LHCN-M2 (cell line): ENCODE data around the gene LTB4R2. TPM values are rescaled to one million over a fixed set of nuclear protein-coding genes. Genes with fewer than 3 reads are reported as not detected.
A peak's percentile ranks its signal among the peaks of the same experiment; 100 is the strongest.

ENCODE experiments used
- DNase-seq: peaks from one replicate; pipeline ENCODE4 v3.0.0-alpha.2; 2012; ENCODE audit warnings: low read depth
- total RNA-seq: library from RNA; depleted of rRNA; stranded (reverse); fragments of >200 nt; gene quantifications from 2 replicates; pipeline ENCODE4 v1.2.3, GENCODE V29; 2014

Gene LTB4R2
- total RNA-seq, 1 experiment from 2014 or later: 2.5 TPM

DNA sequence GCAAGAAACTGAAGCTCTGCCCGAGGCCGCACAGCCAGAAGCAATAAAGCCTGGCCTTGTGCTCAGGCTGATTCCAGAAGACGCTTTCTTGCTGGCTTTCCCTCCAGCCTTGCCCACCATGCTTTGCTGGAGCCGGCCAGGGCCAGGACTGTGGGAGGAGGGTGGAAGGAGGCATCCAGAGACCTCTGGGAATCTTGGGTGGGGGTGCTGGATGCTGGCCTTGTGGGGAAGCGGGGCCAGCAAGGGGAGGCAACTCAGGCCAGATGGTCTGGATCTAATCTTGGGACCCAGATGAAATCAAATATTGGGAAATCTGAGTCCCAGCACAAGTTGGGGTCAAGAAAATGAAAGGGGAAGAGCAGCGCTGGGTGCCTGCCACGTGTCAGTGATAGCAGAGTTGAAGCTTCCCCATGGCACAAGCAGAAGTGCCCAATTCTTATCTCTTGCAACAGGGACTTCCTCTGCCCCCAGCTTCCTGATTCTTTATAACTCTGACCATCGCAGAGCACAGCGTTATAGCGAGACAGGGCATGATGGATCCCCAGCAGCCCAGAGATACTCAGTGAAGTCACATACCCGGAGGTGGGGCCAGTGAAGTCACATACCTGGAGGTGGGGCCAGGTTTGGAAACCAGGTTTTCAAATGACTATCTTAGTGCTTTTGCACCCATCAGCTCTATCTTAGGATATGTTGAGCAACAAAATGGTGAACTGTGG lies 32.2 kb upstream of the LTB4R2 start:
- DNase-seq: no peak

DNA sequence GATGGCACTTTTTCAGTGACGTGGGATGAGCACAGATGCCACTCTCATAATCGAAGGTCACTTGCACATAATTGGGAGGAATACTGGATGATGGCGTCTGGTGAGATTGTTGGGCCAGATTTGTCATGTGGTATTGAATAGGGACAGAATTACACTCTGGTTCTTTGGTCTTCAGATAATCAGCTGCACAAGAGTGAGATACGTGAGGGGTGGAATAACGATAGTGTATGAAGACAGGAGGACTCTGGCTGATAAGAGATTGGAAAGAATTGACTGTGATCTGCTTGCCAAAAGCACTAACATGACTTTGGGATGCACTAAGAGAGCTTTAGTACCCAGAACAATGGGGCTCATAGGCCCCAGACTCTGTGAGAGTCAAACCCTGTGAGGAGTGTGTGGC lies 31.5 kb upstream of the LTB4R2 start:
- no peak for DNase-seq

DNA sequence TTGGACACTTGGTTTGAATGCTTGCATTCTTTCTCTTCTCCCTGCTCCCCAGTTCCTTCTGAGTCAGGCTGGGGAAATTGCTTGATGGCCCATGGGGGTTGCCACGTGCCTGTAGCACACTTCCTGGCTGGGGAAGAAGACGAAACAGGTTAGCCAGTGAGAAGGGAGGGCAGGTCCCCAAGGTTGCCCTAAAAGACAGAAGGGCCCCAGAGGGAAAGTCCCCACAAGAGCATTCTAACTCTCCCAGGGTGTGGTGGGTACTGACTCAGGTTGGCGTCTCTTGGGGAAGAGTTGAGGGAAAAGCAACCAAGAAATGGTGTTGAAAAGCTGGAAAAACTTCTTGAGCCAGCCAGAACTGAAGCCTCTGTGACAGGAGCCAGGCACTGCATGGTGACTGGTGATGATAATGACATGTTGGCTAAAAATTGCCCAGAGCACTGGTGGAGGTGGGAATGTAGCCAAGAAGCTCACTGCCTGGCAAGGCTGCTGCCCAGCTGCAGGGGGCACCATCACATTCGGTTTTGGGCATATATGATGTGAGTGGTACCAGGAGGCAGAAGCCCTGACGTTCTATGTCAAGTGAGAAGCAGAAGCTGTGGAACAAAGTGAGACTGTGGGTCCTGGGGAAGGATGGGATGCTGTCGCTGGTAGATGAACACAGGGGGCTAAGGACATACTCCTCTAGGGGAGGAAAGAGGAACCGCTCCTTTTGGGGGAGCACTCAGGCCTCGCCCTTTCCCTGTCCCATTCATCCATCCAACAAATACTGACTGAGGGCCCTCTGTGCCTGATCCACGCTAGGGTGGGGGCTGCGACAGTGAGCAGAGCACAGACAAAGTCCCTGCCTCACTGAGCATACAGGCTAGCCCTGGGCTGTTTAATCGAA lies 30.4 kb upstream of the LTB4R2 start:
- peak; percentile 23 for DNase-seq

DNA sequence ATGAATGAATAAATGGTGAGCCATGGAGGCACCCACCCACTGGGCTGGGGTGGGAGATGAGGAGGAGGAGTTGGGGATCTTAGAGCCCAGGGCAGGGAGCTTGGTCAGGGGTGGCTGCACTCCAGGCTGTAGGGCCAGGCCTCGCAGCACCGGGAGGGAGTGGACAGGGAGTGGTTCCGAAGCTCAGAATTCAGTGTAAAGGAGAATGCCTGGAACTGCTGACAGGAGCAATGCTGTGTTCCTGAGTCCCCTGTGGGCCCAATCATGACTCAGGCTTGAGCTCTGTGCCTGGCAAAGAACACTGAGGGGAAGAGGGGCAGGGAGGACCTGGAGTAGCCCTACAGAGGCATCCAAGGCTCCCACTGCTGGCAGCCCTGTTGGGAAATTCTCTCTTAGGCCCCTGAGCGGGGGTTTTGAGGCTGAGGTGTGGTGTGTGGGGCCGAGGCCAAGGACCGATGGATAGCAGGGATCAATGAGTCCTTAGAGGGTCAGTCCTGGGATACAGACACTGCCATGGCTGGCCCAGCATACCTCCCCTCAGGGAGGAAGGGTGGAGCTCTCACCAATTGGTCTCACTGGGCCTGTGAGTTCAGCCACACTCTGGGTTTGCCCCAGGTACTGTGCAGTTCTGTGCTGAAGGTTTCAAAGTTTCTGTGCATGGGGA lies 29.0 kb upstream of the LTB4R2 start:
- no peak for DNase-seq

DNA sequence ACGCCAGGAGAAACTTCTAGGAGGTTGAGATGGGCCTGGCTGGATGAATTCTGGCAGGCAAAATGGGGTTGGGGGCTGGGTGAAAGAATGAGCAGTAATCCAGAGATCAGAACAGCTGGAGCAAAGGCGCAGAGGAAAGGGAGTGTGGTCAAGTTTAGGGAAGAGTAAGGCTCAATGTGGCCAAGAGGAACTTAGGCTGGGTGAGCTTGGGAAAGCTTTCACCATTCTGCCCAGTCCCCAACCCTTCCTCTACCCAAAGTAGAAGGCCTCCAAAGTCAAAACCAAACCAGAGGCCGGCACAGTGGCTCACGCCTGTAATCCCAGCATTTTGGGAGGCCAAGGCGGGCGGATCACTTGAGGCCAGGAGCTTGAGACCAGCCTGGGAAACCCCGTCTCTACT lies 28.3 kb upstream of the LTB4R2 start:
- DNase-seq: no peak

DNA sequence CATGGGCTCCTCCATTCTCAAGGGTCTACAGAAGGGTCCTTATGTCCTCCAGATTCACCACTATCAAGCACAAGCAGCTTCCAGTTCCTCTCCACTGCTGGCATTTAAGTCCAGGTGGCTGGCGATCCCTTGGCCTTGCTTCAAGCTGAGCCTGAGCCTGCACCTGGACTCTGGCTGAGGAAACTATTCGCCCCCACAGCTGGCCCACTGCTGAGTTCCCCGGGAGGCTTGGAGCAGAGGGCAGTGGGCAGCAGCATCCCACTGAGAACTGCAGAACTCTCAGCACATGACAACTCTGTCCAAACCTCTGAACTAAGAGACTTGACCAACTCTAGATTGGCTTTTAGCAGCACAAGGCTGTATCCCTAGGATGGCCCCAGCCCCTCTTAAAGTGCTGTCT lies 27.2 kb upstream of the LTB4R2 start:
- DNase-seq: no peak

DNA sequence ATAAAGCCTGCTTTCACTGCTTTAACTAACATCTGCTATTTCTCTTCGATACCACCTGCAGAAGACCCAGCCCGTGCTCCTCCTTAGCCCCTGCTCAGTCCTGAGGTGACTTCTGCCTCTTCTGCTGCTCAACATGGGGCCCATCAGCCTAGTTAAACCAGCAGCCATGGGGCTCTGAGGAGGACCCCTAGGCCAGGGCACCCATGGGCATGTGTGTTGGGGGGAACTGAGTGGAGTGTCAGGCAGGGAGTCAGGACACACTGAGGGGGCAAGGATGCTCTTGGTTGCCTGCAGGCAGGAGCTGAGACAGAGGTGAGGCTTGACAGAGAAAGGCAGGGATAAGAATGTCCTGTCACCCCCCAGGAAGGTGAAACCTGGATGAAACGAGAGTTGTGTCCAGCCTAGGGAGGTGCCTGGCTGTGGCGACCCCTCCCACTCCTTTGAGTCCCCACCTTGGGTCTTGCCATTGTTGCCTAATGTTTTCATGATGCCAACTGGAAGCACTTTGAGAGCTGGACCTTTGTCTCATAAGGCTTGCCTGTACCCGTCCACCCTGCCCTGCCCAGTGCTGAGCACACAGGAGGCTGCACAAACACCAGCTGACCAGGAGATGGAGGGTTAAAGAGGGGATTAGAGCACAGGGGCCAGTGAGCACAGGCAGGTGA lies 26.0 kb upstream of the LTB4R2 start:
- DNase-seq: no peak

DNA sequence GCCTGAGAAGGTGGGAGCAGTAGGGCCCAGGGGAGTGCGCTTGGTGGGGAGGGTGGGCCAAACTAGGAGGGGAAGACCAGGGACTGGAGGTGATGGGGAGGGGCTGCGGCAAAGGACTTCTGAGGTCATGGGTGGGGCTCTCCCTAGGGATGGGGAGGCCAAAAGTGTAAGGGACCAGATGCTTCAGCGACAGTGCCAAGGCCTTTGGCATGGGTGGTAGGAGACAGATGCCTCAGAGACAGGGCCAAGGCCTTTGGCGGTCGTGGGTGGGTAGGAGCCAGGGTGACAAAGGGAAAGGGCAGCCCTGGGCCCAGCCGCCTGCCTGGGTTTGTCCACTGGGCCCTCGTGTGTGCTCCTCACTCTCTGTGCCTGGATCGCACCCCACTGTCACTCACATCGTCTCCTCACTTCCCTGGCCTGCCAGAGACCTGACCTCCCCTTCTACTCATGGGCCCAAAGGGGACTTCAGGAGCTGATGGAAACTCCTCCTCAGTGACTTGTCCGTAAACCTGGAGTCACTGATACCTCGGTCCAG lies 25.4 kb upstream of the LTB4R2 start:
- no peak for DNase-seq

DNA sequence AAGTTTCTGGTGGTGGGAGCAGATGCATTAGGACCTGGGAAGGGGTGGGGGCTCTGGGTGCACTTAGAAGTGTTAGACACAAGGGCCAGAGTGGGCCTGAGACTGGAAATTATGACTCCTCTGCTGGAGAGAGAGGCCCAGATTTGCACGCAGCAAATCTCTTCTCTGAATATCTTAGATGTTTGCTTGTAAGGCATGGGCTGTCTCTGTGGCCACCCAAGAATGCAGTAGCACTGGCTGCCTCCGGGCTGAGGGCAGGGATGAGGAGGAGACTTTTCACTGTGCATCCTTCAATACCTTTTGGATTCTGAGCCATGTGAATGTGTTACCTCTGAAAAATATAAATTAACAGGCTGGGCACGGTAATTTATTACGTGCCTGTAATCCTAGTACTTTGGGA lies 24.6 kb upstream of the LTB4R2 start:
- DNase-seq: no peak

DNA sequence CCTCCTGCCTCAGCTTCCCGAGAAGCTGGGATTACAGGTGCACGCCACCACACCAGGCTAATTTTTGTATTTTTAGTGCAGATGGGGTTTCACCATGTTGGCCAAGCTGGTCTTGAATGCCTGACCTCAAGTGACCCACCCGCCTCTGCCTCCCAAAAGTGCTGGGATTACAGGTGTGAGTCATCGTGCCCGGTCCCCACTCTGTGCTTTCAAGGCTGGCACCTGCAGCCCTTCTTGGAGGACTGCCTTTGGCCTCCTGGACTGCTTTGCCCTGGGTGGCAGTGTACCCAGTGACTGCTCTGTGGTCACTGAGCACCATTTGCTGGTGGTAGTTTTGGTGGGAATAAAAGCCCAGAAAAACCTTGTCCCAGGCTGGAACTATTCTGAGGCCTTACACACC lies 22.9 kb upstream of the LTB4R2 start:
- no peak for DNase-seq

DNA sequence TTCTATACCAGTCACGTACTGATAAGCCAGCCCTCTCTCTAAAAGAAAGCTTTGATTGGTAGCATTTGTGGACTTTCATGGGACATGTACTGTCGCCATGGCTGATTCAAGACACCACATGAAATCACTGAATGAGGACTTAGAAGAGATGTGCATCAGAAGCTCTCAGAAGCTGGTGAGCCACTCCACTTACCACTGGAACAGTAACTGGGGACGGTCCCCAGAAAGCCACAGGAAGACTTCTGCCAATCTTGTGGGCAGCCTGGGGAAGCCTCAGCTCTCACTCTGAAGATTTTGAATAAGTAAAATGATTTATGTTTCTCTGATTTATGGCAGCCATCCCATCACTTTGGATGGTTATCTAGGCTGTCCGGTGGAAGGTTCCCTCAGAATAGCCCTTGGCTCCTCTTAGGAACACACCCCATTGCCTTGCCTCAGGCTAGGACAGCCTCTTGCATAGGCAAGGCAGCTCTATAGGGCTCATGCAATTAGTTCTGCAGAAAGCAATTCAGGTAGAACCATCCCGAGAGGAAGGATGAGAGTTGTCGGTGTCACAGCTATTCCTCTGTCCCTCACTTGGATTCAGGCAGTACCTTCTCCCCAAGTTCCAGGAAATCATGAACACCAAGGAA lies 20.2 kb upstream of the LTB4R2 start:
- no peak for DNase-seq

DNA sequence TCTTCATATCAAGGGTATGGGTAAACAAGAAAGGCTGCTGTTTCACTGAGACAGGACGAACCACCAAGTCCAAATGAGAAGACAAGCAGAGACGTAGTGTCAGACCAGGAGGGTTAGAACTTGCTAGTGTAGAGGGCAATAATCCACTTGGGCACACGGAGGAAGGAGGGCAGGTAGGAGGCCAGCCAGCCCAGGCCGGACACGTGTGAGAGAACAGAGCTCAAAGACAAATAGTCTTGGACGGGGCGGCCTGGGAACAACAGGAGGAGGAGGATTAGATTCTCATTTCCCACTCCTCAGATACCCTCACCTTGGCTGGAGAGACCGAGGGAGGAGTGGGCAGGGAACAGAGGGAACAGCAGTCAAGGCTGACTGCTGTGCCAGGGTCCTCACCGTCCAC lies 19.2 kb upstream of the LTB4R2 start:
- DNase-seq: no peak

DNA sequence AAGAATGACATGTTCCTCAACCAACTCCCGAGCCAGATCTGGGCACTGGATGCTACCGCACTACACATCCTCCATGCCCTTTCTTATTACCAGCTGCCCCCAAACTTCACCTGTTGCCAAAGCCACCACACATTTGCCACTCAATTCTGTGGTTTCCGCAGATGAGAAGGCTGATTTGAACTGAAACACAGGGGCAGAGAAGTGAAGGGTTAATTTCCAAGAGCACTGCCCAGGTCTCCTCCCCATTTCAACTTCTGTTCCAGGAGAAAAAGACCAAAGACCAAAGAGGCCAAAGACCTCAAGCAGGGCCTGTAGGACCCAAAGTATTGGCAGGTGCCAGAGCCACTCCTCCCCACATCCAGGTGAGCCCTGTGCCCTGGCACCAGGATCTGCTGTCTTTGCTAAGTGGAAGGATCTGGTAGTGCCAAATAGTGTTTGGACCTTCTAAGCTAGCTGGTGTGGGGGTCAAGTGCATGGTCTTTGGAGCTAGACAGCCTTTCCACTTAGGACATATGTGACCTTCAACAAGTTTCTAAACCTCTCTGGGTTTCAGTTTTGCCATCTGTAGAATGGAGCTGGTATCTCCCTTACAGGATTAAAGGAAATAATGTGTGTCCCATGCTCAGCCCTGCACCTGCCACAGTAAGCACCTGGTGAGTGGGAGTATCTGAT lies 18.4 kb upstream of the LTB4R2 start:
- DNase-seq: no peak

DNA sequence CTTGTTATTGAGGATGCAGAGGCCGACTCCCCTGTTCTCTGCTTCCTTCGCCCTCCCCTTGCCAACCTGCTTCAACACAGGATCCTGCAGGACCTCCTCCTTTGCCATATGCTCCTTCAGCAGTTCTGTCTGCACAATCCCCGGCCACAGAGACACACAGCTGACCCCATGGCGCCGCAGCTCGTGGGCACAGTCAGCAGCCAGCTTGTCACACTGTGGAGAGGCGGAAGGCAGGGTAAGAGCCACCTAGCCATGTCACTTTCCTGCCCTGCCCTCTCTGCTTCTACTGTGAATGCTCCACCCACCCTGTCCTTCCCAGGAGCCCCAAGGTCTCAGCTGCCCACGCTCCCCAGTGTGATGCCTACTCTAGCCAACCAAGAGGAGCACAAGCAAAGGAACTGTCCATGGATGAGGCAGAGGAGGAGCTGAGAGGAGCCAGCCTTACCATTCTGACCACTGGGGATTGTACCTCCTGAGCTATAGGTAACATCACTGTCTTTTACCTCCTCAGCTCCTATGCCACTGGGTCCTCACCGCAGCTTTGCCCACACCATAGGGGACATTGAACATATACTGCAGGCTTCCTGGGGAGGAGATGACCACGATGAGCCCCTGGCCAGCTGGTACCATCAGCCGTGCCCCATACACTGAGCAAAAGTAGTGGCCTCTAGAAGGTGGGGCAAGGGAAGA lies 17.7 kb upstream of the LTB4R2 start:
- DNase-seq: no peak

DNA sequence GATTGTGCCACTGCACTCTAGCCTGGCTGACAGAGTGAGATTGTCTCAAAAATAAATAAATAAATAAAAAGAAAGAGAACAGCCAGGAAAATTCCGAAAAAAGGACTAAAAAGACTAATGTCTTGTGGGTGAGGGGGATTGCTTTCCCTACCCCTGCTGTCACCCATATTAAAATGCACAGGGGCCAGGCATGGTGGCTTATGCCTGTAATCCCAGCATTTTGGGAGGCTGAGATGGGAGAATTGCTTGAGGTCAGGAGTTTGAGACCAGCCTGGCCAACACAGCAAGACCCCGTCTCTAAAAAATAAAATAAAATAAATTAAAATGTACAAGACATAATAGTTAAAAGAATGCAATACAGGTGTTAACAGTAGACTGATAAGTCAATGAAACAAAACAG lies 16.4 kb upstream of the LTB4R2 start:
- DNase-seq: no peak

DNA sequence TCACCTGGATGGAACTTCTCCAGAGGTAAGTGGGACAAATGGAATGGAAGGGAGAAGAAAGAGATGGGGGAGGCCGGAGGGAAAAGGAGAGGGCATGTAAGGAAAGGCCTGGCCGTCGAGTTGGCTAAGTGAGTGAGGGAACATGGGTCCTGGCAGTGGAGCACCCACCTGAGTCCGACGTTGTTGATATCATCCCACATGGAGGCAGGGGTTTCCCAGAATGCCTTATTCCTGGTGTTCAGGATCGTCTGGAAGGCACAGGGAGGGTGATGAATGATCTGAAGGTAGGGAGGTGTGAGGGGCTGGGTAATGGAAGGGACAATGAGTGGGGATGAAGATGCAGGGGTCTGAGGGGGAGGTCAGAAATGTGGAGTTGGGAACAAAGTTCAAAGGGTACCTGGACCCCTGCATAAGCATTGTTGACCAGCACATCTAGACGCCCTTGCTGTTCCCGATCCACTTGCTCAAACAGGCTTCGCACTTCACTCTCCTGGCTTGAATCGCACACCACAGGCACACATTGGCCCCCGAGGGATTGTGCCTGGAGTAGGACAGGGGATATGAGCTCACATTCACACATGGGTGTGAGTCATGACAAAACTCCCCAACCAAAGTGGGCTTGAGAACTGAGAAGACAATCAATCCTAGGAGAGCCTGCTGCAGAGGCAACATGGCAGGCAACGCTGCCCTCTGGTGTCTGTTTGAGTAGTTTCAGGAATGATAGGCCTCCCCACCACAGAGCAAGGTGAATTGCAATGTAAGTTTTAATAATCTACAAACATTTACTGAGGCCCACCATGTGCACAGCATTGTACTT lies 13.4 kb upstream of the LTB4R2 start:
- DNase-seq: peak; percentile 91

DNA sequence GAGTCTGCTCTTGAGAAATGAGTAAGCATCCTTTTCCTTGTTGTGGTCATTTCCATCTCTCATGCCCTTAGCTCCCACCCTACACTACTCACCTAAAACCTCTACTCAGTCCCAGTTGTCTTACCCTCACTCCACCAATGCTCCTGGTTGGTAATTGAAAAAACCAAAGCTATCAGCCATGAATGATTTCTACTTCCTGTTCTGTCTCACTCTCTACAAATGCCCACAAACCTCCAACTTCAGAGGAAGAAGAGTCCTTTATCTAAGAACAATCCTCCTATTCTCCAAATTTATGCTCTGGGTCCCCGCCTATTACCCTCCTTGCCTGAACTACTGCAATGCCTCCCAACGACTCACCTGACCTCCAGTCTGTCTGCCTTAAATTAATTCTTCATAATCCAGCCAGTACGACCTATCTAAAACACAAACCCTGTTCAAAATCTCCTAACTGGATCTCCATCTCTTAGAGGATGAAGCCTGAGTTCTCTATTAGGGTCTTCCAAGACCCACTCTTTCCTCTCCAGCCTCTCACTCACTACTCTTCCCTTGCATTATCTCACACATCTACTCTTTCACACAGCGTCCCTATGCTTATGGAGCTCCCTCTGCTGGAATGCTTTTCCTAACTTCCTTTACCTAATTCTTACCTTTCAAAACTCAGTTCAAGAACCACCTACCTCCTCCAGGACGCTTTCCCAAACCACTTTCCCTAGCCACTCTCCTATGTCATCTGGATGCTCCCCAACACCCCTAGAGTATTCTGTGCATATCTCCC lies 12.6 kb upstream of the LTB4R2 start:
- no peak for DNase-seq

DNA sequence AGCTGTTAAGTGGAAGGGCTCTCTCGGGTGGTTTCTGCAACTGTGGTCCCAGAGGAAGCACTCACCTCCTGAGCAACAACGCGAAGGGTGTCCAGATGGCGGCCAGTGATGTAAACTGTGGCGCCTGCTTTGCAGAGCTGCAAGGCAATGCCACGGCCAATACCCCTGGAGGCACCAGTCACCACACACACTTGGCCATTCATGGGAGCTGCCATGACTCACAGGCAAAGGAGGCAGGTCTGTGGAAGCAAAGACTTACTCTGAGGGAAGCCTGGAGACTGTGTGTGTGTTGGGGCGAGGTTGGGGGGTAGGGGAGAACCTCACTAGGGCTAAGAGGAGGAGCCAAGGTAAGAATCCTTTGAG lies 11.1 kb upstream of the LTB4R2 start:
- DNase-seq: peak; percentile 72
